SH-SY5Y (cell line): Measurements from ENCODE around the gene TNIP1.

Source experiments
- GATA2 ChIP-seq: IDR thresholded peaks from 2 replicates; pipeline ENCODE4 v1.6.1; 2011; ENCODE audit warnings: mild to moderate bottlenecking, low read depth, low read length
- GATA3 ChIP-seq: IDR thresholded peaks from 2 replicates; pipeline ENCODE4 v1.6.1; 2011; ENCODE audit warnings: low read depth, mild to moderate bottlenecking, low read length, moderate library complexity

GRCh38 chr5:151077419-151077818 lies 3.4 kb downstream of the TNIP1 start:
- TF ChIP-seq GATA2 (no peak), GATA3 (no peak)
